ENCODE data around the gene EP400. TPM values are rescaled to one million over a fixed set of nuclear protein-coding genes. Genes with fewer than 3 reads are reported as not detected.

The EP400 gene
- total RNA-seq, 2 experiments from 2014 or later = 42.2 to 43.4 TPM

GRCh38 chr12:132114667-132115066 is 164.9 kb downstream of the EP400 start:
- POLR2A ChIA-PET = no interaction called here
- Mint-ChIP-seq H3K9me3 (no peaks in the 10 kb centered on the region), H3K27ac (no peak overlapping the region), H3K4me3 (no peak overlapping the region), H3K36me3 (ENCODE audit: low read depth) (peaks cover 15% of the 10 kb centered on the region), H3K4me1 (no peaks in the 10 kb centered on the region), H3K27me3 (no peaks in the 10 kb centered on the region)
- DNase-seq = no peak
- CTCF ChIA-PET = no interaction called here

- DNase-seq = no peak
- Mint-ChIP-seq H3K4me3 (no peak overlapping the region), H3K4me1 (no peaks in the 10 kb centered on the region), H3K27me3 (no peaks in the 10 kb centered on the region), H3K36me3 (ENCODE audit: low read depth) (peaks cover 11% of the 10 kb centered on the region), H3K9me3 (no peaks in the 10 kb centered on the region), H3K27ac (no peak overlapping the region)
- CTCF ChIA-PET = no interaction called here
- POLR2A ChIA-PET = no interaction called here
Observed at GRCh38 chr12:132115500-132115899, 165.8 kb downstream of the EP400 start.

- POLR2A ChIA-PET = no interaction called here
- Mint-ChIP-seq H3K27ac (no peak overlapping the region), H3K27me3 (no peaks in the 10 kb centered on the region), H3K9me3 (no peaks in the 10 kb centered on the region), H3K36me3 (ENCODE audit: low read depth) (peaks cover 6% of the 10 kb centered on the region), H3K4me1 (no peaks in the 10 kb centered on the region), H3K4me3 (no peak overlapping the region)
- CTCF ChIA-PET = no interaction called here
- no peak for DNase-seq
Observed at GRCh38 chr12:132116709-132117557, 167.2 kb downstream of the EP400 start.

GRCh38 chr12:132117558-132117875 is 167.8 kb downstream of the EP400 start:
- ChIA-PET CTCF (no interaction called here), POLR2A (no interaction called here)
- Mint-ChIP-seq H3K27me3 (no peaks in the 10 kb centered on the region), H3K4me1 (no peaks in the 10 kb centered on the region), H3K9me3 (no peaks in the 10 kb centered on the region), H3K27ac (no peak overlapping the region), H3K36me3 (ENCODE audit: low read depth) (peaks cover 6% of the 10 kb centered on the region), H3K4me3 (no peak overlapping the region)
- no peak for DNase-seq

GRCh38 chr12:132118876-132119275 is 169.1 kb downstream of the EP400 start:
- POLR2A ChIA-PET = no interaction called here
- Mint-ChIP-seq H3K9me3 (no peaks in the 10 kb centered on the region), H3K27me3 (no peaks in the 10 kb centered on the region), H3K4me1 (no peaks in the 10 kb centered on the region), H3K36me3 (ENCODE audit: low read depth) (peaks cover 7% of the 10 kb centered on the region), H3K4me3 (no peak overlapping the region), H3K27ac (no peak overlapping the region)
- no peak for DNase-seq
- CTCF ChIA-PET = no interaction called here

- POLR2A ChIA-PET = no interaction called here
- H3K27me3 Mint-ChIP-seq = no peaks in the 10 kb centered on the region
- peaks cover 15% of the 10 kb centered on the region for H3K36me3 Mint-ChIP-seq (ENCODE audit: low read depth)
- no peak overlapping the region for H3K4me3 Mint-ChIP-seq
- no peak for DNase-seq
- H3K27ac Mint-ChIP-seq = no peak overlapping the region
- no peaks in the 10 kb centered on the region for H3K9me3 Mint-ChIP-seq
- H3K4me1 Mint-ChIP-seq = no peaks in the 10 kb centered on the region
- CTCF ChIA-PET = no interaction called here
Observed at GRCh38 chr12:132121283-132121682, 171.5 kb downstream of the EP400 start.

- DNase-seq = no peak
- Mint-ChIP-seq H3K36me3 (ENCODE audit: low read depth) (peaks cover 34% of the 10 kb centered on the region), H3K27me3 (no peaks in the 10 kb centered on the region), H3K27ac (no peak overlapping the region), H3K4me3 (no peak overlapping the region), H3K9me3 (peaks cover 5% of the 10 kb centered on the region), H3K4me1 (no peaks in the 10 kb centered on the region)
- CTCF ChIA-PET = no interaction called here
- POLR2A ChIA-PET = no interaction called here
Observed at GRCh38 chr12:132123970-132124765, 174.4 kb downstream of the EP400 start.

- no peak for DNase-seq
- Mint-ChIP-seq H3K9me3 (peaks cover 5% of the 10 kb centered on the region), H3K27me3 (no peaks in the 10 kb centered on the region), H3K36me3 (ENCODE audit: low read depth) (peaks cover 34% of the 10 kb centered on the region), H3K4me3 (no peak overlapping the region), H3K4me1 (no peaks in the 10 kb centered on the region), H3K27ac (no peak overlapping the region)
- CTCF ChIA-PET = no interaction called here
- POLR2A ChIA-PET = no interaction called here
Observed at GRCh38 chr12:132124766-132125425, 175.2 kb downstream of the EP400 start.

GRCh38 chr12:132125736-132126135 is 176.0 kb downstream of the EP400 start:
- H3K9me3 Mint-ChIP-seq = peaks cover 5% of the 10 kb centered on the region
- no peak for DNase-seq
- no peaks in the 10 kb centered on the region for H3K4me1 Mint-ChIP-seq
- no peak overlapping the region for H3K4me3 Mint-ChIP-seq
- H3K36me3 Mint-ChIP-seq (ENCODE audit: low read depth) = peaks cover 34% of the 10 kb centered on the region
- no peak overlapping the region for H3K27ac Mint-ChIP-seq
- ChIA-PET CTCF (no interaction called here), POLR2A (no interaction called here)
- no peaks in the 10 kb centered on the region for H3K27me3 Mint-ChIP-seq

- no peak overlapping the region for H3K4me3 Mint-ChIP-seq
- POLR2A ChIA-PET = no interaction called here
Observed at GRCh38 chr12:132127041-132127440, 177.3 kb downstream of the EP400 start.

GRCh38 chr12:132129007-132129406 is 179.3 kb downstream of the EP400 start:
- Mint-ChIP-seq H3K9me3 (peaks cover 5% of the 10 kb centered on the region), H3K36me3 (ENCODE audit: low read depth) (peaks cover 32% of the 10 kb centered on the region)
- DNase-seq = no peak

More at GRCh38 chr12:132127041-132127440, 177.3 kb downstream of the EP400 start:
- H3K27ac Mint-ChIP-seq = no peak overlapping the region
- CTCF ChIA-PET = no interaction called here
- no peaks in the 10 kb centered on the region for H3K27me3 Mint-ChIP-seq
- peaks cover 34% of the 10 kb centered on the region for H3K36me3 Mint-ChIP-seq (ENCODE audit: low read depth)
- peaks cover 5% of the 10 kb centered on the region for H3K9me3 Mint-ChIP-seq
- no peaks in the 10 kb centered on the region for H3K4me1 Mint-ChIP-seq
- no peak for DNase-seq

GRCh38 chr12:132130690-132131089 is 180.9 kb downstream of the EP400 start:
- Mint-ChIP-seq H3K36me3 (ENCODE audit: low read depth) (peaks cover 20% of the 10 kb centered on the region), H3K27ac (no peak overlapping the region), H3K4me3 (no peak overlapping the region), H3K4me1 (no peaks in the 10 kb centered on the region), H3K27me3 (no peaks in the 10 kb centered on the region), H3K9me3 (peaks cover 5% of the 10 kb centered on the region)
- POLR2A ChIA-PET = interaction anchor here (0.8 kb wide), 1 partner anchor 46 kb away, joined by 3 read pairs; no protein-coding TSS in a partner anchor
- DNase-seq = no peak
- CTCF ChIA-PET = no interaction called here

More at GRCh38 chr12:132129007-132129406, 179.3 kb downstream of the EP400 start:
- POLR2A ChIA-PET = no interaction called here
- CTCF ChIA-PET = no interaction called here
- no peak overlapping the region for H3K27ac Mint-ChIP-seq
- H3K4me3 Mint-ChIP-seq = no peak overlapping the region
- no peaks in the 10 kb centered on the region for H3K4me1 Mint-ChIP-seq
- no peaks in the 10 kb centered on the region for H3K27me3 Mint-ChIP-seq
